ENCODE measurements around the gene IL17RA.
A peak's percentile ranks its signal among the peaks of the same experiment; 100 is the strongest.

The IL17RA gene

GRCh38 chr22:17155941-17156340 is 71.1 kb downstream of the IL17RA start:
- DNase-seq (ENCODE audit: low read depth, low spot score): no peak

GRCh38 chr22:17157714-17158113 is 72.9 kb downstream of the IL17RA start:
- DNase-seq (ENCODE audit: low read depth, low spot score): no peak

- DNase-seq (ENCODE audit: low read depth, low spot score): no peak
Observed at GRCh38 chr22:17158176-17158567, 73.4 kb downstream of the IL17RA start.

- DNase-seq (ENCODE audit: low read depth, low spot score): peak; percentile 36
Observed at GRCh38 chr22:17158568-17159503, 74.0 kb downstream of the IL17RA start, which contains the start of gene HDHD5. Gene HDHD5 (minus strand): TSS chr22:17159277. CDS start chr22:17159251, 26 bp downstream.

- DNase-seq (ENCODE audit: low read depth, low spot score): no peak
Observed at GRCh38 chr22:17159504-17159951, 74.7 kb downstream of the IL17RA start.

GRCh38 chr22:17161991-17162390 is 77.2 kb downstream of the IL17RA start:
- no peak for DNase-seq (ENCODE audit: low read depth, low spot score)

GRCh38 chr22:17162731-17163130 is 77.9 kb downstream of the IL17RA start:
- DNase-seq (ENCODE audit: low read depth, low spot score): no peak

GRCh38 chr22:17164392-17165024 is 79.7 kb downstream of the IL17RA start:
- DNase-seq (ENCODE audit: low read depth, low spot score): no peak

Data from smooth muscle cell of the brain vasculature (primary cell).